ENCODE results near the gene KRT84.
"Not testable (repeated sequence)": the region's sequence is repeated elsewhere in the genome, so short reads cannot be mapped to it uniquely, and the experiment has no call there.

Gene KRT84

GRCh38 chr12:52411815-52412214 is 26.4 kb upstream of the KRT84 start:
- DNase-seq (ENCODE audit: low read depth): no peak

- not testable (repeated sequence) for DNase-seq (ENCODE audit: low read depth)
Observed at GRCh38 chr12:52410589-52411248, 25.3 kb upstream of the KRT84 start.

GRCh38 chr12:52407918-52408317 is 22.5 kb upstream of the KRT84 start:
- DNase-seq (ENCODE audit: low read depth): no peak

- DNase-seq (ENCODE audit: low read depth): no peak
Observed at GRCh38 chr12:52405922-52406385, 20.5 kb upstream of the KRT84 start, which contains the start of gene KRT82. Gene KRT82, minus strand, starts transcription at chr12:52406335. Its CDS starts 58 bp downstream, at chr12:52406277.

- no peak for DNase-seq (ENCODE audit: low read depth)
Observed at GRCh38 chr12:52404951-52405350, 19.5 kb upstream of the KRT84 start.

GRCh38 chr12:52403561-52403960 is 18.1 kb upstream of the KRT84 start:
- DNase-seq (ENCODE audit: low read depth): no peak

GRCh38 chr12:52402873-52403540 is 17.6 kb upstream of the KRT84 start:
- no peak for DNase-seq (ENCODE audit: low read depth)

- DNase-seq (ENCODE audit: low read depth): no peak
Observed at GRCh38 chr12:52402377-52402776, 16.9 kb upstream of the KRT84 start.

- DNase-seq (ENCODE audit: low read depth): no peak
Observed at GRCh38 chr12:52401926-52402325, 16.5 kb upstream of the KRT84 start.

GRCh38 chr12:52401526-52401925 is 16.1 kb upstream of the KRT84 start:
- DNase-seq (ENCODE audit: low read depth): no peak

GRCh38 chr12:52400906-52401305 is 15.5 kb upstream of the KRT84 start:
- no peak for DNase-seq (ENCODE audit: low read depth)

- DNase-seq (ENCODE audit: low read depth): no peak
Observed at GRCh38 chr12:52399756-52400155, 14.3 kb upstream of the KRT84 start.

- no peak for DNase-seq (ENCODE audit: low read depth)
Observed at GRCh38 chr12:52398176-52398575, 12.7 kb upstream of the KRT84 start.

GRCh38 chr12:52396656-52397055 is 11.2 kb upstream of the KRT84 start:
- no peak for DNase-seq (ENCODE audit: low read depth)

- DNase-seq (ENCODE audit: low read depth): no peak
Observed at GRCh38 chr12:52395761-52396434, 10.4 kb upstream of the KRT84 start.

- DNase-seq (ENCODE audit: low read depth): no peak
Observed at GRCh38 chr12:52394836-52395405, 9.5 kb upstream of the KRT84 start.

GRCh38 chr12:52392465-52393007 is 7.1 kb upstream of the KRT84 start:
- DNase-seq (ENCODE audit: low read depth): no peak

GRCh38 chr12:52391618-52392002 is 6.2 kb upstream of the KRT84 start:
- no peak for DNase-seq (ENCODE audit: low read depth)

GRCh38 chr12:52390739-52391617 is 5.5 kb upstream of the KRT84 start:
- DNase-seq (ENCODE audit: low read depth): no peak

GRCh38 chr12:52389313-52390207 is 4.1 kb upstream of the KRT84 start:
- DNase-seq (ENCODE audit: low read depth): no peak

Measured in non-pigmented ciliary epithelial cell (primary cell).